PFSK-1 (cell line): ENCODE results near the gene WWC1.

Source experiments
- POLR2AphosphoS5 ChIP-seq: IDR thresholded peaks from 2 replicates; pipeline ENCODE4 v1.6.1; 2012; ENCODE audit warnings: low read depth, mild to moderate bottlenecking, control low read depth, low read length, moderate library complexity
- SIN3A ChIP-seq: IDR thresholded peaks from 2 replicates; pipeline ENCODE4 v1.6.1; 2012; ENCODE audit warnings: mild to moderate bottlenecking, low read length, moderate library complexity, borderline replicate concordance; ENCODE audit not compliant: insufficient read depth
- TAF1 ChIP-seq: IDR thresholded peaks from 2 replicates; pipeline ENCODE4 v1.6.1; 2012; ENCODE audit warnings: low read length, control low read depth, borderline replicate concordance; ENCODE audit not compliant: insufficient read depth
- TF ChIP-seq, protein P1 (sequence below), 2 experiments: IDR thresholded peaks; 2 replicates each; pipeline versions ENCODE4 v1.6.1 to v1.8.0; 2011 to 2012; ENCODE audit warnings: low read depth in 2 of 2, low read length in 2 of 2, control low read depth in 1 of 2, inconsistent platforms in 1 of 2, mild to moderate bottlenecking in 1 of 2, moderate library complexity in 1 of 2; ENCODE audit not compliant: insufficient read depth in 1 of 2

DNA sequence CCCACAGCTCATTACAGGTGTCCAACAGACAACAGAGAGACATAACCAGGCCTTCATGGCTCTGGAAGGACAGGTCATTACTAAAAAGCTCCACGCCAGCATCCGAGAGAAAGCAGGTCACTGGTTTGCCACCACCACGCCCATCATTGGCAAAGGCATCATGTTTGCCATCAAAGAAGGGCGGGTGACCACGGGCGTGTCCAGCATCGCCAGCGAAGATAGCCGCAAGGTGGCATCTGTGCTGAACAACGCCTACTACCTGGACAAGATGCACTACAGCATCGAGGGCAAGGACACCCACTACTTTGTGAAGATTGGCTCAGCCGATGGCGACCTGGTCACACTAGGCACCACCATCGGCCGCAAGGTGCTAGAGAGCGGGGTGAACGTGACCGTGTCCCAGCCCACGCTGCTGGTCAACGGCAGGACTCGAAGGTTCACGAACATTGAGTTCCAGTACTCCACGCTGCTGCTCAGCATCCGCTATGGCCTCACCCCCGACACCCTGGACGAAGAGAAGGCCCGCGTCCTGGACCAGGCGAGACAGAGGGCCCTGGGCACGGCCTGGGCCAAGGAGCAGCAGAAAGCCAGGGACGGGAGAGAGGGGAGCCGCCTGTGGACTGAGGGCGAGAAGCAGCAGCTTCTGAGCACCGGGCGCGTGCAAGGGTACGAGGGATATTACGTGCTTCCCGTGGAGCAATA lies 29.3 kb upstream of the WWC1 start:
- TF ChIP-seq SIN3A, result no peak
- no peak for TF ChIP-seq POLR2AphosphoS5
- TF ChIP-seq, protein P1, sequence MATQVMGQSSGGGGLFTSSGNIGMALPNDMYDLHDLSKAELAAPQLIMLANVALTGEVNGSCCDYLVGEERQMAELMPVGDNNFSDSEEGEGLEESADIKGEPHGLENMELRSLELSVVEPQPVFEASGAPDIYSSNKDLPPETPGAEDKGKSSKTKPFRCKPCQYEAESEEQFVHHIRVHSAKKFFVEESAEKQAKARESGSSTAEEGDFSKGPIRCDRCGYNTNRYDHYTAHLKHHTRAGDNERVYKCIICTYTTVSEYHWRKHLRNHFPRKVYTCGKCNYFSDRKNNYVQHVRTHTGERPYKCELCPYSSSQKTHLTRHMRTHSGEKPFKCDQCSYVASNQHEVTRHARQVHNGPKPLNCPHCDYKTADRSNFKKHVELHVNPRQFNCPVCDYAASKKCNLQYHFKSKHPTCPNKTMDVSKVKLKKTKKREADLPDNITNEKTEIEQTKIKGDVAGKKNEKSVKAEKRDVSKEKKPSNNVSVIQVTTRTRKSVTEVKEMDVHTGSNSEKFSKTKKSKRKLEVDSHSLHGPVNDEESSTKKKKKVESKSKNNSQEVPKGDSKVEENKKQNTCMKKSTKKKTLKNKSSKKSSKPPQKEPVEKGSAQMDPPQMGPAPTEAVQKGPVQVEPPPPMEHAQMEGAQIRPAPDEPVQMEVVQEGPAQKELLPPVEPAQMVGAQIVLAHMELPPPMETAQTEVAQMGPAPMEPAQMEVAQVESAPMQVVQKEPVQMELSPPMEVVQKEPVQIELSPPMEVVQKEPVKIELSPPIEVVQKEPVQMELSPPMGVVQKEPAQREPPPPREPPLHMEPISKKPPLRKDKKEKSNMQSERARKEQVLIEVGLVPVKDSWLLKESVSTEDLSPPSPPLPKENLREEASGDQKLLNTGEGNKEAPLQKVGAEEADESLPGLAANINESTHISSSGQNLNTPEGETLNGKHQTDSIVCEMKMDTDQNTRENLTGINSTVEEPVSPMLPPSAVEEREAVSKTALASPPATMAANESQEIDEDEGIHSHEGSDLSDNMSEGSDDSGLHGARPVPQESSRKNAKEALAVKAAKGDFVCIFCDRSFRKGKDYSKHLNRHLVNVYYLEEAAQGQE (IDR thresholded peaks at IDR 0.05; ENCODE audit: insufficient read depth in 1 of 2, low read depth in 2 of 2, low read length in 2 of 2), result no peak
- TF ChIP-seq TAF1, result no peak
